ENCODE measurements around the gene FAM111B.
"Not testable (repeated sequence)": the region's sequence is repeated elsewhere in the genome, so short reads cannot be mapped to it uniquely, and the experiment has no call there.

The FAM111B gene

DNA sequence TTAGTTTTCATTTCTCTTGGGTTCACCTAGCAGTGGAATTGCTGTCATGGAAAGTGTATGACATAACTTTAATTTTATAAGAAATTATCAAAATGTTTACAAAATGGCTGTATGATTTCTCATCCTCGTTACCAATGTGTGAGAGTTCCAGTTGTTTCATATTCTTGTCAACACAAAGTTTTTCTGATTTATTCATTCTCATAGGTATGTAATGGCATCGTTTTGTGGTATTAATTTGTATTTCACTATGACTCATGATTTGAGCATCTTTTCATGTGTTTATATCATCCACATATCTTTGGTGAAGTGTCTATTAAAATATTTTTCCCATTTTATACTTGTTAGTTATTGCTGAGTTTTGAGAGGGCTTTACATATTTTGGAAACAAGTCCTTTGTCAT is 5.5 kb downstream of the FAM111B start:
- Histone ChIP-seq H3K27ac (ENCODE audit: low read depth, low read length, severe bottlenecking) (no peak overlapping the region), H3K4me1 (ENCODE audit: control insufficient read depth, insufficient read depth, low read length, poor library complexity, severe bottlenecking) (no peaks in the 10 kb centered on the region), H3K9me3 (ENCODE audit: control insufficient read depth, low read length) (peaks cover 2% of the 10 kb centered on the region), H3K4me3 (ENCODE audit: extremely low read depth, insufficient read depth, low read length, poor library complexity, severe bottlenecking) (no peak overlapping the region), H3K36me3 (ENCODE audit: control insufficient read depth, insufficient read depth, low read length) (peaks cover 3% of the 10 kb centered on the region)
- WGBS, 2 experiments (ENCODE audit: insufficient coverage in 2 of 2): no CpG with 5 or more reads among the region's 2 CpGs

- WGBS, 2 experiments (ENCODE audit: insufficient coverage in 2 of 2): no CpG with 5 or more reads among the region's 3 CpGs
- H3K27ac ChIP-seq (ENCODE audit: low read depth, low read length, severe bottlenecking): no peak overlapping the region
- no peaks in the 10 kb centered on the region for H3K4me1 ChIP-seq (ENCODE audit: control insufficient read depth, insufficient read depth, low read length, poor library complexity, severe bottlenecking)
- peaks cover 19% of the 10 kb centered on the region for H3K9me3 ChIP-seq (ENCODE audit: control insufficient read depth, low read length)
- peaks cover 8% of the 10 kb centered on the region for H3K36me3 ChIP-seq (ENCODE audit: control insufficient read depth, insufficient read depth, low read length)
- no peak overlapping the region for H3K4me3 ChIP-seq (ENCODE audit: extremely low read depth, insufficient read depth, low read length, poor library complexity, severe bottlenecking)
These were observed 7.3 kb downstream of the FAM111B start for GRCh38 chr11:59114344-59114743.

GRCh38 chr11:59115553-59115952 is 8.5 kb downstream of the FAM111B start:
- Histone ChIP-seq H3K27ac (ENCODE audit: low read depth, low read length, severe bottlenecking) (no peak overlapping the region), H3K36me3 (ENCODE audit: control insufficient read depth, insufficient read depth, low read length) (peaks cover 8% of the 10 kb centered on the region)
- WGBS, 2 experiments (ENCODE audit: insufficient coverage in 2 of 2): 100% methylated on average over 1 of the region's 1 CpG

DNA sequence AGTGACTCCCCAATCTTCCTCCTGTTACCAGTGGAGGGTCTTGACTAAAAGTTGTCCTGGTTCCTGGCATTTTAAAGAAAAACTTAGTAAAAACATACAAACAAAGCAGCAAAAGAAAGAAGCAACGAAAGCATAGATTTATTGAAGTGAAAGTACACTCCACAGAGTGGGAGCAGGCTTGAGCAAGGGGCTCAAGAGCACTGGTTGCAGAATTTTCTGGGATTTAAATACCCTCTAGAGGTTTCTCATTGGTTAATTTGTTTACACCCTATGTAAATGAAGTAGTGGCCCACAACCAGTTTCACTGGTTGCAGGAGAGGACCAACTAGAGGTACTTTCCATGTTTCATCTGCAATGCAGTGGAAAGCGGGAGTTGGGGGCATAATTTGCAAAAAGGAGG is 10.7 kb downstream of the FAM111B start:
- Histone ChIP-seq H3K9me3 (ENCODE audit: control insufficient read depth, low read length) (peaks cover 21% of the 10 kb centered on the region), H3K4me1 (ENCODE audit: control insufficient read depth, insufficient read depth, low read length, poor library complexity, severe bottlenecking) (no peaks in the 10 kb centered on the region), H3K36me3 (ENCODE audit: control insufficient read depth, insufficient read depth, low read length) (peaks cover 8% of the 10 kb centered on the region), H3K27ac (ENCODE audit: low read depth, low read length, severe bottlenecking) (no peak overlapping the region), H3K4me3 (ENCODE audit: extremely low read depth, insufficient read depth, low read length, poor library complexity, severe bottlenecking) (no peak overlapping the region)
- 100% methylated on average over 1 to 2 of the region's 2 CpGs for WGBS, 2 experiments (ENCODE audit: insufficient coverage in 2 of 2)

More at GRCh38 chr11:59115553-59115952, 8.5 kb downstream of the FAM111B start:
- Histone ChIP-seq H3K9me3 (ENCODE audit: control insufficient read depth, low read length) (peaks cover 21% of the 10 kb centered on the region), H3K4me3 (ENCODE audit: extremely low read depth, insufficient read depth, low read length, poor library complexity, severe bottlenecking) (no peak overlapping the region), H3K4me1 (ENCODE audit: control insufficient read depth, insufficient read depth, low read length, poor library complexity, severe bottlenecking) (no peaks in the 10 kb centered on the region)

DNA sequence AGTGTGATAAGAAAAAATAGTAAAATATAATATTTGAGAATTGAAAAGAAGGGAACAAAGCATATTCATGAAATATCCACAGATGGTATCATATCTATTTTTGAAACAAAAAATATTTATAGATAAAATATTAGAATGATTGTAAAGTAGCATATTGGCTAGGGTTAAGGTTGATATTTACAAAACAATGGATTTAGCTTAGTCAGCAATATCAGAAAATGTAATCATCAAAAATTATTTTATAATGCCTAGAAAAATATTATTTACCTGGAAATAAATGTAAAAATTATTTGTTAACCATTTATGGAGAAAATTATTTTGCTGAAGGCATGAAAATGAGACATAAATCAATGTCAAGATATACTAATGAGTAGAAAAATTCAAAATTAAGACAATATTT is 12.8 kb downstream of the FAM111B start:
- Histone ChIP-seq H3K4me1 (ENCODE audit: control insufficient read depth, insufficient read depth, low read length, poor library complexity, severe bottlenecking) (no peaks in the 10 kb centered on the region), H3K4me3 (ENCODE audit: extremely low read depth, insufficient read depth, low read length, poor library complexity, severe bottlenecking) (no peak overlapping the region), H3K9me3 (ENCODE audit: control insufficient read depth, low read length) (peaks cover 21% of the 10 kb centered on the region), H3K36me3 (ENCODE audit: control insufficient read depth, insufficient read depth, low read length) (peaks cover 13% of the 10 kb centered on the region), H3K27ac (ENCODE audit: low read depth, low read length, severe bottlenecking) (no peak overlapping the region)

GRCh38 chr11:59135648-59136461 is 28.8 kb downstream of the FAM111B start:
- peaks cover 10% of the 10 kb centered on the region for H3K9me3 ChIP-seq (ENCODE audit: control insufficient read depth, low read length)
- H3K27ac ChIP-seq (ENCODE audit: low read depth, low read length, severe bottlenecking): no peak overlapping the region
- H3K4me3 ChIP-seq (ENCODE audit: extremely low read depth, insufficient read depth, low read length, poor library complexity, severe bottlenecking): no peak overlapping the region
- no peaks in the 10 kb centered on the region for H3K36me3 ChIP-seq (ENCODE audit: control insufficient read depth, insufficient read depth, low read length)
- no peaks in the 10 kb centered on the region for H3K4me1 ChIP-seq (ENCODE audit: control insufficient read depth, insufficient read depth, low read length, poor library complexity, severe bottlenecking)
- WGBS, 2 experiments (ENCODE audit: insufficient coverage in 2 of 2): 16 to 17% methylated on average over 17 to 19 of the region's 20 CpGs

DNA sequence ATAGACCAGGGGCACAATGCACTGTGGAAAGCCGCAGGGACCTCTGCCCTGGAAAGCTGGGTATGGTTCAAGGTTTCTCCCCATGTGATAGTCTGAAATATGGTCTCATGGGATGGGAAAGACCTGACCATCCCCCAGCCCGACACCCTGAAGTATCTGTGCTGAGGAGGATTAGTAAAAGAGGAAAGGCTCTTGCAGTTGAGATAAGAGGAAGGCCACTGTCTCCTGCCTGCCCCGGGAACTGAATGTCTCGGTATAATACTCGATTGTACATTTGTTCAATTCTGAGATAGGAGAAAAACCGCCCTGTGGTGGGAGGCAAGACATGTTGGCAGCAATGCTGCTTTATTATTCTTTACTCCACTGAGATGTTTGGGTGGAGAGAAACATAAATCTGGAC is 29.5 kb downstream of the FAM111B start:
- not testable (repeated sequence) for H3K27ac ChIP-seq (ENCODE audit: low read depth, low read length, severe bottlenecking); H3K4me3 ChIP-seq (ENCODE audit: extremely low read depth, insufficient read depth, low read length, poor library complexity, severe bottlenecking); H3K4me1 ChIP-seq (ENCODE audit: control insufficient read depth, insufficient read depth, low read length, poor library complexity, severe bottlenecking); H3K36me3 ChIP-seq (ENCODE audit: control insufficient read depth, insufficient read depth, low read length); H3K9me3 ChIP-seq (ENCODE audit: control insufficient read depth, low read length)
- 87 to 88% methylated on average over 2 of the region's 6 CpGs for WGBS, 2 experiments (ENCODE audit: insufficient coverage in 2 of 2)

GRCh38 chr11:59137190-59137589 is 30.2 kb downstream of the FAM111B start:
- Histone ChIP-seq H3K9me3 (ENCODE audit: control insufficient read depth, low read length) (no peaks in the 10 kb centered on the region), H3K27ac (ENCODE audit: low read depth, low read length, severe bottlenecking) (no peak overlapping the region), H3K36me3 (ENCODE audit: control insufficient read depth, insufficient read depth, low read length) (no peaks in the 10 kb centered on the region), H3K4me1 (ENCODE audit: control insufficient read depth, insufficient read depth, low read length, poor library complexity, severe bottlenecking) (no peaks in the 10 kb centered on the region), H3K4me3 (ENCODE audit: extremely low read depth, insufficient read depth, low read length, poor library complexity, severe bottlenecking) (no peak overlapping the region)
- WGBS, 2 experiments (ENCODE audit: insufficient coverage in 2 of 2): 94 to 98% methylated on average over 13 to 16 of the region's 17 CpGs

- Histone ChIP-seq H3K27ac (ENCODE audit: low read depth, low read length, severe bottlenecking) (no peak overlapping the region), H3K4me1 (ENCODE audit: control insufficient read depth, insufficient read depth, low read length, poor library complexity, severe bottlenecking) (no peaks in the 10 kb centered on the region), H3K4me3 (ENCODE audit: extremely low read depth, insufficient read depth, low read length, poor library complexity, severe bottlenecking) (no peak overlapping the region), H3K9me3 (ENCODE audit: control insufficient read depth, low read length) (no peaks in the 10 kb centered on the region), H3K36me3 (ENCODE audit: control insufficient read depth, insufficient read depth, low read length) (no peaks in the 10 kb centered on the region)
- WGBS, 2 experiments (ENCODE audit: insufficient coverage in 2 of 2): no CpG with 5 or more reads among the region's 2 CpGs
These were observed 31.6 kb downstream of the FAM111B start for GRCh38 chr11:59138643-59139042.

DNA sequence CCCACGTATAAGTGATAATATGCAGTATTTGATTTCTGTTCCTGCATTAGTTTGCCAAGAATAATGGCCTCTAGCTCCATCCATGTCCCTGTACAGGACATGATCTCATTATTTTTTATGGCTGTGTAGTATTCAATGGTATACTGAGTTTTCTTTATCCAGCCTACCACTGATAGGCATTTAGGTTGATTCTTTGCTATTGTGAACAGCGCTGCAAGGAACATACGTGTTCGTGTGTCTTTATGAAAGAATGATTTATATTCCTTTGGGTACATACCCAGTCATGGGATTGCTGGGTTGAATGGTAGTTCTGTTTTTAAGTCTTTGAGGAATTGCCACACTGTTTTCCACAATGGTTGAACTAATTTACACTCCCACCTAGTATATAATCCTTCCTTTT is 34.2 kb downstream of the FAM111B start:
- H3K9me3 ChIP-seq (ENCODE audit: control insufficient read depth, low read length): no peaks in the 10 kb centered on the region
- H3K4me3 ChIP-seq (ENCODE audit: extremely low read depth, insufficient read depth, low read length, poor library complexity, severe bottlenecking): no peak overlapping the region
- 96 to 100% methylated on average over 1 to 3 of the region's 4 CpGs for WGBS, 2 experiments (ENCODE audit: insufficient coverage in 2 of 2)
- no peaks in the 10 kb centered on the region for H3K36me3 ChIP-seq (ENCODE audit: control insufficient read depth, insufficient read depth, low read length)
- H3K4me1 ChIP-seq (ENCODE audit: control insufficient read depth, insufficient read depth, low read length, poor library complexity, severe bottlenecking): no peaks in the 10 kb centered on the region
- no peak overlapping the region for H3K27ac ChIP-seq (ENCODE audit: low read depth, low read length, severe bottlenecking)

- WGBS, 2 experiments (ENCODE audit: insufficient coverage in 2 of 2): 27 to 37% methylated on average over 3 of the region's 3 CpGs
- H3K4me1 ChIP-seq (ENCODE audit: control insufficient read depth, insufficient read depth, low read length, poor library complexity, severe bottlenecking): no peaks in the 10 kb centered on the region
- H3K27ac ChIP-seq (ENCODE audit: low read depth, low read length, severe bottlenecking): no peak overlapping the region
- H3K36me3 ChIP-seq (ENCODE audit: control insufficient read depth, insufficient read depth, low read length): no peaks in the 10 kb centered on the region
- peak overlapping the region; percentile 55 for H3K4me3 ChIP-seq (ENCODE audit: extremely low read depth, insufficient read depth, low read length, poor library complexity, severe bottlenecking)
- H3K9me3 ChIP-seq (ENCODE audit: control insufficient read depth, low read length): no peaks in the 10 kb centered on the region
These were observed 34.8 kb downstream of the FAM111B start for GRCh38 chr11:59141673-59142460.
